Heart left ventricle (tissue), 13 donors: ENCODE measurements around the gene UBN2.

Experiments
- CTCF ChIP-seq, 12 donors: fragments of 200-600 bp; sonication (generic) in 4 of 12; IDR thresholded peaks; one replicate each; pipeline versions ENCODE4 v1.5.0 to v1.8.0; 2018 to 2022; ENCODE audit warnings: antibody characterized with exemption in 12 of 12, mild to moderate bottlenecking in 5 of 12
- POLR2A ChIP-seq, 2 donors: fragments of 450-650 bp; IDR thresholded peaks; one replicate each; pipeline ENCODE4 v1.6.1; 2017; ENCODE audit warnings: antibody characterized with exemption in 2 of 2, mild to moderate bottlenecking in 2 of 2, moderate library complexity in 2 of 2
- donor health status: ischemic (EF 13 %, LVEDD 7.1; RV severe dilation, severe dysfunction).
- donor health status: DM: no; HTN: yes; CAD: no.
- donor health status: DM: no; HTN: no; CAD: no.
- donor health status: ischemic (EF 25% LVEDD 6.9; RV normal size, moderate dysfunction).
- donor health status: ischemic (EF 25% LVEDD 5.7; RV mildly dilated, moderate dysfunction).
- donor health status: ischemic (EF 35%, LVEDD 5.7; RV mildly dilated, moderate dysfunction).
- donor health status: nonischemic (EF 11% LVEDD 7.7; RV severe dilation, severe dysfunction).
- donor health status: DM: yes; HTN: yes; CAD: no.
- donor health status: PGD.
- donor health status: ischemic (EF 29% LVEDD 5.4; RV normal size, mild dysfunction).
- donor health status: nonischemic (EF 23%, LVEDD 6.1; RV moderate dilation, normal function).

GRCh38 chr7:139265673-139266072 lies 34.6 kb downstream of the UBN2 start:
- TF ChIP-seq CTCF (IDR thresholded peaks at IDR 0.05) = no peak
- TF ChIP-seq POLR2A (IDR thresholded peaks at IDR 0.05) = no peak
